Thoracic aorta (tissue), 2 donors: ENCODE results near the gene ECE2. TPM values are rescaled to one million over a fixed set of nuclear protein-coding genes. Genes with fewer than 3 reads are reported as not detected.
A peak's percentile ranks its signal among the peaks of the same experiment; 100 is the strongest.
"Not testable (repeated sequence)": the region's sequence is repeated elsewhere in the genome, so short reads cannot be mapped to it uniquely, and the experiment has no call there.

Experiments used
- ATAC-seq: fragments of 150-250 bp; one replicate; pipeline ENCODE4 v1.8.0; 2017; ENCODE audit warnings: low read depth; ENCODE audit not compliant: insufficient number of reproducible peaks, low FRiP score
- DNase-seq: peaks from one replicate; pipeline ENCODE4 v3.0.0-alpha.2; 2020; ENCODE audit warnings: low spot score
- H3K27ac ChIP-seq, 2 donors: fragments of 200-600 bp; sonication (generic); 1 replicate in 1 of 2; 2 replicates in 1 of 2; pipeline ENCODE4 v1.5.1; 2016; ENCODE audit warnings: mild to moderate bottlenecking in 2 of 2, moderate library complexity in 2 of 2
- H3K27me3 ChIP-seq: fragments of 200-600 bp; sonication (generic); replicated peaks from 2 replicates; pipeline ENCODE4 v1.6.0; 2016; ENCODE audit warnings: mild to moderate bottlenecking; ENCODE audit not compliant: insufficient read depth
- H3K36me3 ChIP-seq: fragments of 200-600 bp; sonication (generic); one replicate; pipeline ENCODE4 v1.5.1; 2016
- H3K4me1 ChIP-seq, 2 donors: fragments of 200-600 bp; sonication (generic); 1 replicate in 1 of 2; 2 replicates in 1 of 2; pipeline versions ENCODE4 v1.5.1 to v1.6.0; 2016; ENCODE audit warnings: low read depth in 2 of 2, mild to moderate bottlenecking in 1 of 2; ENCODE audit not compliant: control insufficient read depth in 1 of 2
- H3K4me3 ChIP-seq: fragments of 200-600 bp; sonication (generic); 2 replicates; pipeline ENCODE4 v1.5.1; 2016; ENCODE audit warnings: mild to moderate bottlenecking
- H3K9me3 ChIP-seq: fragments of 200-600 bp; sonication (generic); 2 replicates; pipeline ENCODE4 v1.5.1; 2016
- total RNA-seq, 2 donors: library from RNA; depleted of rRNA; stranded (reverse); fragments of >200 nt; gene quantifications; one replicate each; pipeline versions ENCODE4 v1.1.0 to v1.2.3, GENCODE V29; 2016
- TF ChIP-seq, protein P1 (sequence below): fragments of 200-600 bp; sonication (generic); IDR thresholded peaks from one replicate; pipeline ENCODE4 v1.5.1; 2019; ENCODE audit warnings: antibody characterized with exemption

The ECE2 gene
- total RNA-seq, 2 donors from 2014 or later = not detected

DNA sequence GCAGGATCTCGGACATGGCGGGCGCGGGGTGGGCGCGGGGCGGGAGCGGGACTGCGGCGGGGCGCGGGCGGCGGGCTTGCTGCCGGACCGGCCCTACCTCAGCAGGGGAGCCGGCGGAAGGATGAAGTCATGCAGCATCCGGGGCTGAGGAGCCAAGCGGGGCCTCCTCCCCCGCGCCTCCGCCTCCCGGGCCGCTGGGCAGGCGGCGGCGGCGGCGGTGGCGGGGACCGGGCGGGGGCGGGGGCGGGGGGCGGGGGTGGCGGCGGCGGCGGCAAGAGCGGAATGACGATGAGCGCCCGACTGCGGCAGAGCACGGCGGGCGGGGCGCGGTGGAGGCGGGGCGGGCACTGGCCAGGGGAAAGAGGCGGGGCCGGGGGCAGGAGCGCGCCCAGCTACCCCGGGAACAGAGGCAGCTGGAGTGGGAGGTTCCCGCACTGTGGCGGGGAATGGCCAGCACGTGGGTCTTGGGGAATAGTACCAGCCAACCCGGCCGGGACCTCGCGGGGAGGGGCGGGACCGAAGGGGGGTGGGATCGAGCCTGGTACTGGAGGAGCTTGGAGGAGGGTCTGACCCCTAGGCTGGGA, 14.5 kb upstream of the ECE2 start, which contains the start of gene CAMK2N2:
TSS of gene CAMK2N2 (minus strand) at position 284 of the 584 bp plus-strand sequence. CDS start at position 16, 268 bp downstream.
- Histone ChIP-seq H3K9me3 (no peaks in the 10 kb centered on the region), H3K36me3 (no peaks in the 10 kb centered on the region), H3K27ac (no peak within 1 kb of the TSS), H3K4me3 (peak within 1 kb of the TSS; percentile 70), H3K4me1 (peaks cover 12 to 25% of the 10 kb centered on the region in 2 donors), H3K27me3 (peaks cover 18% of the 10 kb centered on the region)
- TF ChIP-seq, protein P1, sequence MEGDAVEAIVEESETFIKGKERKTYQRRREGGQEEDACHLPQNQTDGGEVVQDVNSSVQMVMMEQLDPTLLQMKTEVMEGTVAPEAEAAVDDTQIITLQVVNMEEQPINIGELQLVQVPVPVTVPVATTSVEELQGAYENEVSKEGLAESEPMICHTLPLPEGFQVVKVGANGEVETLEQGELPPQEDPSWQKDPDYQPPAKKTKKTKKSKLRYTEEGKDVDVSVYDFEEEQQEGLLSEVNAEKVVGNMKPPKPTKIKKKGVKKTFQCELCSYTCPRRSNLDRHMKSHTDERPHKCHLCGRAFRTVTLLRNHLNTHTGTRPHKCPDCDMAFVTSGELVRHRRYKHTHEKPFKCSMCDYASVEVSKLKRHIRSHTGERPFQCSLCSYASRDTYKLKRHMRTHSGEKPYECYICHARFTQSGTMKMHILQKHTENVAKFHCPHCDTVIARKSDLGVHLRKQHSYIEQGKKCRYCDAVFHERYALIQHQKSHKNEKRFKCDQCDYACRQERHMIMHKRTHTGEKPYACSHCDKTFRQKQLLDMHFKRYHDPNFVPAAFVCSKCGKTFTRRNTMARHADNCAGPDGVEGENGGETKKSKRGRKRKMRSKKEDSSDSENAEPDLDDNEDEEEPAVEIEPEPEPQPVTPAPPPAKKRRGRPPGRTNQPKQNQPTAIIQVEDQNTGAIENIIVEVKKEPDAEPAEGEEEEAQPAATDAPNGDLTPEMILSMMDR = no peak
- DNase-seq = no peak
- ATAC-seq = no peak

DNA sequence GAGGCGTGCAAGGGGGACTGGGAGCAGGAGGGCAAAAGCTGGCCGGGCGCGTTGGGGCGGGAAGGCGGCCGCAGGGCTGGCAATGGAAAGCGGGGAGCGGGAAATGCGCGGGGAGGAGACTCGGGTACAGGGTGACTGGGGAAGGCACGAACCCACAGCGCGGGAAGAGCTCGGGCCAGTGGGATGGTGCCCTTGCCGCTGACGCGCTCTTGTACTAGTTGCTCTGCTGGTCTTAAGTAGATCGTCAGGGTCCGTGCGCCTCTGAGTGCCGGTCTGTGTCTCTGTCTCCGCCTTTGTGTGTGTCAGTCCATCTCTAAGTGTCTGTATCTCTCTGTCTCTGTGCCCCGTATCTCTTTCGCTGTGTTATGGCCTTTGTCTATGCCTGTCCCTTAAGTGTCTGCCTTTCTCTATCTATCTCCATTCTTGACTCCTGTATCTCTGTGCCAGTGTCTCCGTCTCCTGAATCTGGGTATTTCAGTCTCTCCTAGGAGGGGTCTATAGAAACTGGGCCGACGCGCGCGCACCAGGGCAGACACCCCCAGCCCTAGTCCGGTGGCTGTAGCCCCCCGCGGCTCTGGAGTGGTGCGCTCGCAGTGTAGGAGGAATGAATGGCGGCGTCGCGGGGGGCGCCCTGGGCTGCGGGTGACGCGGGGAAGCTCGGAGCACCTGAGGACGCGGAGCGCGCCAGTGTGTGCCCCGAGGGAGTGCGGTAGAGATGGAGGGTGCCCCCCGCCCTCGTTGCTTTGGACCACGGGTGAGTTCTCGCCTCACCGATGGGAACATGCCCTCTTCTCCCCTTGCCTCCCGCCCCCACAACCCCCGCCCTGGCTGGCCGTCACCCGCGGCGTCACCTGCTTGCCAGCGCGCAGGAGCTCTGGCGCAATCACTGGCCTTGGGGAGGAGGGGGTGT, 13.7 kb upstream of the ECE2 start:
- Histone ChIP-seq H3K9me3 (no peaks in the 10 kb centered on the region), H3K27ac (no peak overlapping the region), H3K4me3 (peak overlapping the region; percentile 70), H3K36me3 (no peaks in the 10 kb centered on the region), H3K27me3 (peaks cover 18% of the 10 kb centered on the region), H3K4me1 (peaks cover 12 to 25% of the 10 kb centered on the region in 2 donors)
- TF ChIP-seq, protein P1 = no peak
- DNase-seq (no peak), ATAC-seq (no peak)

DNA sequence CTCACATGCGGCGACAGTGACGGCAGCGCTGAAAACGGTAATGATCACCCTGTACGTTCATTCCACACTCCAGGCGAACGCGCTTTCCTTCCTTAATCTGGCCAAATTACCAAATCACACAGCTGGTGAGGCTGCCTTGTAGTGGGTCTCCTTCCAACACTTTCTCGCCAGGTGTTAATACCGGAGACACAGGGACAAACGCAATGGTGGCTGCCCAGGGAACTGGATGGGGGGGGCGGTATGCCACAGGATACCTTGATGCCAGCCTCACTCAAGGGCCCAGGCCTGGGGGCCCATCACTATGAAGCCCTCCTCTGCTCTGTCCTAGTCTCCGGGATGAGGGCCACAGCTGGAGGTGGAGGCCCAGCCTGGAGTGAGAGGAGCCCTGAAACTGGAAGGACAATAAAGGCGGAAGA, 13.1 kb upstream of the ECE2 start:
- Histone ChIP-seq H3K4me1 (peaks cover 12 to 25% of the 10 kb centered on the region in 2 donors), H3K27me3 (peaks cover 18% of the 10 kb centered on the region), H3K4me3 (no peak overlapping the region), H3K36me3 (no peaks in the 10 kb centered on the region), H3K27ac (no peak overlapping the region), H3K9me3 (no peaks in the 10 kb centered on the region)
- TF ChIP-seq, protein P1 = no peak
- DNase-seq (no peak), ATAC-seq (no peak)

DNA sequence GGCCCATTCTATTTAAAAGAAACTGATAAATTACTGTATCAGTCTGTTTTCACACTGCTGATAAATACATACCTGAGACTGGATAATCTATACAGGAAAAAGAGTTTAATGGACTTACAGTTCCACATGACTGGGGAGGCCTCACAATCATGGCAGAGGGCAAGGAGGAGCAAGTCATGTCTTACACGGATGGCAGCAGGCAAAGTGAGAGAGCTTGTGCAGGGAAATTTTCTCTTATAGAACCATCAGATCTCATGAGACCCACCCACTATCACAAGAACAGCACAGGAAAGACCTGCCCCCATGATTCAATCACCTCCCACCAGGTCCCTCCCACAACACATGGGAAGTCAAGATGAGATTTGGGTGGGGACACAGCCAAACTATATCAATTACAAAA, 8.6 kb upstream of the ECE2 start:
- not testable (repeated sequence) for DNase-seq, H3K36me3 ChIP-seq, H3K4me1 ChIP-seq, H3K9me3 ChIP-seq, H3K4me3 ChIP-seq, H3K27me3 ChIP-seq, ATAC-seq, H3K27ac ChIP-seq

DNA sequence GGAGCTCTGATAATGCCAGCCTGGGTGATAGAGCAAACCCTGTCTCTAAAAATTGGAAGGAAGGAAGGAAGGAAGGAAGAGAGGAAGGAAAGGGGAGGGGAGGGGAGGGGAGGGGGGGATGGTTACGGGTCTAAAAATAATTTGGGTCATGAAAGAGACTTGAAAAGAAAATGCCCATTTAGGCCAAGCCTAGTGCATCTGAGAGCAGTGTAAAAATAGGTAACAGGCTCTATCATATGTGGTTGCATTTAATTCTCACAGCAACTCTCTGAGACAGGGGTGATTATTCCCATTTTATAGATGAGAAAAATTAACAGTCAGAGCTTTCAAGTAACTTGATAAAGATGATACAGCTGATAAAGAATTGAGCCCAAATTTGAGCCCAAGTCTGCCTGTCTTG, 3.6 kb upstream of the ECE2 start:
- no peak overlapping the region for H3K4me3 ChIP-seq
- H3K36me3 ChIP-seq = no peaks in the 10 kb centered on the region
- TF ChIP-seq, protein P1 = no peak
- no peak for DNase-seq
- H3K27me3 ChIP-seq = no peaks in the 10 kb centered on the region
- ATAC-seq = no peak
- no peaks in the 10 kb centered on the region for H3K4me1 ChIP-seq
- H3K27ac ChIP-seq = no peak overlapping the region
- H3K9me3 ChIP-seq = no peaks in the 10 kb centered on the region
